EL (cell line): ENCODE measurements around the gene CFAP61.
"Not testable (repeated sequence)": the region's sequence is repeated elsewhere in the genome, so short reads cannot be mapped to it uniquely, and the experiment has no call there.

ENCODE experiments used
- DNase-seq: peaks from one replicate; pipeline ENCODE4 v3.0.0-alpha.2; 2016

Gene CFAP61

DNA sequence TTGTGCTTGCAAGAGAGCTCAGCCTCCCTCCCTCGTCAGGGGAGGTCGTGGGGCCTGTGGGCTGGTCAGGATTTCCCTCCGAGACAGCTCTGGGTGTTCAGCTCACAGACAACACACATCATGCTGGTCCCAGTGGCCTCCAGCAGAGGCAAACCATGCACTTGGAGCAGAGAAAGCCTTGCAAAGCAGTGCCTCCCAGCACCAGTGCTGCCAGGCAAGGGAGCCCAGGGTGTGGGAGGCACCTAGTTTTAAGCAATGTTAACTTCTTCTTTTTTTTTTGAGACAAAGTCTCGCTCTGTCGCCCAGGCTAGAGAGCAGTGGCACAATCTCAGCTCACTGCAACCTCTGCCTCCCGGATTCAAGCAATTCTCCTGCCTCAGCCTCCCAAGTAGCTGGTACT lies 281.5 kb downstream of the CFAP61 start:
- DNase-seq, result no peak

DNA sequence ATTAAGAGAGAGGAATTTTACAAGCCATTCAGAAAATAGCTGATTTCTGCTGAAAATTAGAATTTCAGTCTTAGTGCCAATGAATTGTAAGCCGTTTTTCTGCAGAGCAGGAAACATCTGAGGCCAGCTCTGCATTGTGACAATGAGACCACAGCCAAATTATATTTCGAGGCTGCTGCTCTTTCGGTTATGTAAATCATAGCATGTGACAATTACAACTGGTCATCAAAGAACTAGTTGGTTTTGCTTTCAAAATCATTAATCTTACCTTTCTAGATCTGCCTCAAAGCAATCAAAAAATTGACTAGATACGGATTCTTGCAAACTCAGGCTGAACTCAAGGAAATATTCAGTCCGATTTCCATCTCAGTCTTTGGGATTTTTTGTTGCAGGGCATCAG lies 282.2 kb downstream of the CFAP61 start:
- DNase-seq, result no peak

DNA sequence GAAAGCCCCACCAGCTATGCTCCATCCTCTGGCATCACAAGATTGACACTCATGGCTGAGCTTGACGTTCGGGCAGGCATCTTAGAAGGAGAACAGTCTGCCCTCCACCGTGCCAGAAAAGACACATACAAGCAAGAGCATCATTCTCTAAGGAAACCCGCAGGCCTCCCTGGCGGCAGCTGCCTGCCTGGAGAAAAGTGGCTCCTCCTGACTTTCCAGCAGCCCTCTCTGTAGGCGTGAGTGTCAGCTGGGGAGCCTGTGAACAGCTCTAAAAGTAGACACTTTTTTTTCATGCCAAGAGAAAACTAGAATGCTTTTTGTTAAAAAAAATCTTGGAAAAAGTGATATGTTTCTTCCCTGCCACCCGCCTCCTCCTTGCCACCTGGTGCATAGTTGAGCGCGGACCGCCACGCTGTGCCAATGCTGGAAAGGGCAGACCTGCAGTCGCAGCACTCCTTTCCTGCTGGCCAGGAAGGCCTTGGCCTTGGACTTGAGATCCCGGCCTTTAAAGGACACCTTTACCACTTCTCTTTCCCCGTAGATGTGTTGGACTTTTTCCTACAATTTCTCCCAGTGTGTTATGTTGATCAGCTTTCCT lies 285.9 kb downstream of the CFAP61 start:
- no peak for DNase-seq

DNA sequence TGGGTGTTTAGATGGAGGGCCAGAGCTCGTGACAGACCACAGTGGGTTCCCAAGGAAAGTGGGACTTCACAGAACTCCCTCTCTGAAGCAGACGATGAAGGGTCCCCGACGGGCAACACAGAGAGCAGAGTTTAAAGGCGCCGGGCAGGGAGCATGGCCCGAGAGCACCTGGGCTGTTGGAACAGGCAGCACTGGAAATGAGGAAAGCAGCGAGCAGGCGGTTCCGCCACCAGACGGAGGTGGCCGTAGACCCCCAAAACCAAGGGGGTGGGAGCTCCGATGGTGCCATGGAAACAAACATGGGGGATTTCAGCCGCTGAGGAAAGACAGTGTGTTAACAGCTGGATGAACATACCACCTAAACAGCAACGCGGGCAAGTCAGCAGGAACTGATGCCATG lies 288.1 kb downstream of the CFAP61 start:
- no peak for DNase-seq

DNA sequence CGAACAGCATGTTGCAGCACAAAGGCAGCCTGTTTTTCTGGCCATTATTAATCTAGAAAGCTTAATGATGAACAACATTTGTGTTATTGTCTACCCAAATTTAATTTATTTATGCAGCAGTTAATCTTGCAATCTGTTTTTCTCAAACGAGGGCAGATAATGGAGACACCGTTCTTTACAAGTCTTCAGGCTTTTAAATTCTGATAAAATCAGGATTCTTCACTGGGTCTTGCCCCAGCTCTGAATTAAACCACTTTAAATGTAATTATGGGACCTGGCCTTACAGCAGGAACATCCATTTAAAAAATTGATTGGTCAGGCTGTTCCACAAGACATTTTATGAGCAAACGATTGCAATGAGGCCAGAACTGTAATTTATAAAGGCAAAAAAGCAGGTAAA lies 289.0 kb downstream of the CFAP61 start:
- no peak for DNase-seq

DNA sequence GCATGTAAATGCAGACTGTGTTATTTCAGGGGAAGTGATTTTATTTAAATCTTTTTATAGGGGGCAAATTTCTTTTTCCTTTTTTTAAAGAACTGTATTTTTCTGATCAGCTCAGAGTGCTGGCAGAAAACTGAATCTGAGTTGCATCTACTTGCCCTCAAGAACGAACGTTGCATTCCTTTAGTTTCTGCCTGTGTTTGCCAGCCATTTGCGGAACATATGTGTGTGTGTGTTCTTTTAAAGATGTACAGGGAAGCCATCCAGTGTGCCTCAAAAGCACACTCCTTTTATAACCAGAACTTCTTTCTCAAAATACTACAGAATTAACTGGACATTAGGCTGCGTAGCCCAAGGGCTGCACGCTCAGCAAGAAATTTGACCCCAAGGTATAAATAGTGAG lies 289.7 kb downstream of the CFAP61 start:
- no peak for DNase-seq

DNA sequence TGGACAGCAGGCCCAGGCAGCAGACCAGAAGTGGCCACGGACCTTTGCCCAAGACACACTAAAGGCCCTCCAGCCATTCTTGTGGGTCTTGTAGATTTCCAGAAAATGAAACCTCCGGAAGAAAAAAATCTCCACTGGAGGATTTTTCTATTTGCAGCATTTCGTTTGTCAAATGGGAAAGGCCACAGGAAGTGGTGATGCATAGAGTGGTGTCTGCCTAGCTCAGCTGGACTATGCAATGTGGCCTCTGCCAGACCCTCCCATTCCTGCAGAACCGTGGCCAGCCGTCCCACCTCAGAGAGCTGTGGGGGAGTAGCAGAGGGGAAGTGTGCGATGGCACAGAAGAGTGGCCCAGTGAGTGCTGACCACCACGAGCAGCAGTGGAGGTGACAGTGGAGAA lies 291.6 kb downstream of the CFAP61 start:
- DNase-seq, result no peak

DNA sequence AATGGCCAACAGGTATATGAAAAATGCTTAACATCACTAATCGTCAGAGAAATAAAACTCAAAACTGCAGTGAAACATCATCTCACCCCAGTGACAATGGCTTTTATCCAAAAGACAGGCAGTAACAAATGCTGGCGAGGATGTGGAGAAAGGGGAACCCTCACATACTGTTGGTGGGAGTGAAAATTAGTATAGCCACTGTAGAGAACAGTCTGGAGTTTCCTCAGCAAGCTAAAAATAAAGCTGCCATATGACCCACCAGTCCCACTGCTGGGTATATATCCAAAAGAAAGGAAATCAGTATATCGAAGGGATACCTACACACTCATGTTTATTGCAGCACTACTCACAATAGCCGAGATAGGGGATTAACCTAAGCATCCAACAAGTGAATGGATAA lies 292.1 kb downstream of the CFAP61 start:
- DNase-seq, result no peak

DNA sequence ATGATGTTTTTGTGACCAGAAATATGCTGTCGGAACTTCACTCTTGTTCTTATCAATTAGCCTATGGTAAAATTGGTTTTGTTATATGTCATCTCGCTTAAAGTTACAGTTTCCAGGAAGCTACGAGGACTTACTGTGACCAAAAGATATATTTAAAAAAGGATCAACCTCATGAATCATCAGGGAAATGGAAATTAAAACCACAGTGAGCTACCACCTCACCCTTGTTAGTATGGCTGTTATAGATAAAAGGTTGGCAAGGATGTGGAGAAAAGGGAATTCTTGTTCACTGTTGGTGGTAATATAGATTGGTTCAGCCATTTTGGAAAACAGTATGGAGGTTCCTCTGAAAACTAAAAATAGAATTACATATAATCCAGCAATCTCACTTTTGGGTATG lies 301.2 kb downstream of the CFAP61 start:
- DNase-seq, result no peak

DNA sequence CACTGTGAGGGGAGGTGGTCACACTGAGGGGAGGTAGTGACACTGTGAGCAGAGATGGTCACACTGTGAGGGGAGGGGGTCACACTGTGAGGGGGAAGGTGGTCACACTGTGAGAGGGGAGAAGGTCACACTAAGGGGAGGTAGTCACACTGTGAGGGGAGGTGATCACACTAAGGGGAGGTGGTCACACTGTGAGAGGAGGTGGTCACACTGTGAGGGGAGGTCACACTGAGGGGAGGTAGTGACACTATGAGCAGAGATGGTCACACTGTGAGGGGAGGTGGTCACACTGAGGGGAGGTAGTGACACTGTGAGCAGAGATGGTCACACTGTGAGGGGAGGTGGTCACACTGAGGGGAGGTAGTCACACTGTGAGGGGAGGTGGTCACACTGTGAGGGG lies 303.2 kb downstream of the CFAP61 start:
- DNase-seq, result not testable (repeated sequence)

DNA sequence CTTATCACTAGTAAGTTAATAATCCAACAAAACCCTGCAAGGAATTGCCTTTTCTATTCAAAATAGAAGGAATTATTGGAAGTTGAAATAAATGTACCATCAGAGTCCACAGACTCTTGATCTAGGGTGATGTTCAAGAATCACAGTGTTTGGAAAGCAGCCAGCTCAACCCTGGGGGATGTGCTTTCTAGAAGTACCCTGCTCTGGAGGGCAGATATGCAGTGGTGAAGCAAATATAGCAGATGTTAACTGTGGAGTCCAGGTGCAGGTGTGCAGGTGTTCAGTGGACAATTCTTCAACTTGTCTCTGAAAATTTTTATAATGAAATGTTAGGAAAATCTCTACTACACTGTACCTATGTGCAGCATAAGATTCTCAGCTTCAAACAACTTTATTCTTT lies 306.5 kb downstream of the CFAP61 start:
- DNase-seq, result no peak

DNA sequence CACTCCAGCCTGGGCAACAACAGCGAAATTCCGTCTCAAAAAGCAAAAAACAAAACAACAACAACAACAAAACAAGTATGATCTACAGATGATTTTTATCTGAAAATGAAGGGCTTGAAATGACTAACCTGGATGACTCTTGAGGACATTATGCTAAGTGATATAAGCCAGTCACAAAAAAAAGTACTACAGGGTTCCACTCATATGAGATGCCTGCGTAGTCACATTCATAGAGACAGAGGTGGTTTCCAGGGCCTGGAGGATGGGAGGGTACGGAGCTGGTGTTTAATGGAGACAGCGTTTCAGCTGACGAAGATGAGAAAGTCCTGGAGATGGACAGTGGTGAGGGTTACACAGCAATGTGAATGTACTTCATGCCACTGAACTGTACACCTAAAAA lies 307.3 kb downstream of the CFAP61 start:
- DNase-seq, result no peak

DNA sequence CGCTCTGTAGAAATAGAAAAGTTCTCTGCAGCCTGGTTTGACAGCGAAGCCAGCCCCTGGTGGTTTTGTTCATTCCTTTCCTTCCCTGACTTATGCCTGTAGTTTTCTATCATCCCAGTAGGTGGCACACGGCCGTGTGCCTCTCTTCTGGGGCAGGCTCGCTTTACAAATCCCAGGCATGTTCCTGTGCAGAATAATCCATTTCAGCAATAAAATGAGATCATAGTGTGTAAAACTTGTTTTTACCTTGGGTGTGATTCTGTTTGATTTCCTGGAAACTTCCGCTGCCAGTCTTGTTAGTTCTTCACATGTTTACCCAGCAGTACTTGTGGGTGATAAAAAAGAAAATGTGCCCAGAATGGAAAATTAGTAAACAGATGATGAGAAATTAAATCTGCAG lies 308.1 kb downstream of the CFAP61 start:
- DNase-seq, result peak; percentile 61

DNA sequence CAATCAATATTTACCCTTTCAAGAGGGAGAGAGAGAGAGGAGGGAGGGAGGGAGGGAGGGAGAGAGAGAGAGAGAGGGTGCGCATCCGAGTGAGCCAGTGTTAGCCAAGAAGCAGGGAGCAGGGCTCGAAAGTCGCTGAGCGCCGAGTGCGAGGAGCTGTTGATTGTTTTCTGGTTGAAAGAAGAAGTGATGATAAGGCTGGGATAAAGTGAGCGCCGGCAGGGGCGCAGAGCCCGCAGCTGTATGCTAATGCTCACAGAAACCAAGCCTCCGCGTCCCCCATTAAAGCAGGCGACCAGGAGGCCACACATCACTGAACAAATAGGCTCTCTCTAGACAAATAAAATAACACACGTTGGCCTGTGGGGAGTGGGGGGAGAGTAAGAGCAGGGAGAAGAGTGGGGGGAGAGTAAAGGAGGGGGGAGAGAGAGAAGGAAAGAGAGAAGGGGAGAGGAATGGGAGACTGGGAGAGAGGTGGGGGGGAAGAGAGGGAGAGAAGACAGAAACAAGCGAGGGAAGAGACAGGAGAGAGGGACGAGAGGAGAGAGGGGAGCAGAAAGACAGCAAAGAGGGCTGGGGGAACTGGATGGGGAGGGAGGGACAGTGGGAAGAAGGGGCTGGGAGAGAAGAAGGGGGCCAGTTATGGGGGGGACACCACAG lies 310.6 kb downstream of the CFAP61 start:
- no peak for DNase-seq

DNA sequence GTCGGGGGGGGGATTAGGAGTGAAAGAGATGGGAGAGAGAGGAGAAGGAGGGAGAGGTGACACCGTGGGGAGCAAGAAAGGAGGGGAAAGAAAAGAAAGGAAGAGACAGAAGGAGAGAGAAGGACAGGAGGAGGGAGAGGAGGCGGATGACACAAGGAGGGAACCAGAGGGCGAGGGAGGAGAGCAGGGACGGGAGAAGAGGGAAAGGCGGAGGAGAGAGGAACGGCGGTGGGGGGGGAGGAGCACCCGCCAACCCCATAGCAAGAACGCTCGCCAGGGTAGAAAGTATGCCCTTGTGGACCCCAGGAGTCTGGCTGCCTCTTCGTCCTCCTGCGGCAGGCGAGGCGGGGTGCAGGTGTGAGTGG lies 311.1 kb downstream of the CFAP61 start:
- no peak for DNase-seq

DNA sequence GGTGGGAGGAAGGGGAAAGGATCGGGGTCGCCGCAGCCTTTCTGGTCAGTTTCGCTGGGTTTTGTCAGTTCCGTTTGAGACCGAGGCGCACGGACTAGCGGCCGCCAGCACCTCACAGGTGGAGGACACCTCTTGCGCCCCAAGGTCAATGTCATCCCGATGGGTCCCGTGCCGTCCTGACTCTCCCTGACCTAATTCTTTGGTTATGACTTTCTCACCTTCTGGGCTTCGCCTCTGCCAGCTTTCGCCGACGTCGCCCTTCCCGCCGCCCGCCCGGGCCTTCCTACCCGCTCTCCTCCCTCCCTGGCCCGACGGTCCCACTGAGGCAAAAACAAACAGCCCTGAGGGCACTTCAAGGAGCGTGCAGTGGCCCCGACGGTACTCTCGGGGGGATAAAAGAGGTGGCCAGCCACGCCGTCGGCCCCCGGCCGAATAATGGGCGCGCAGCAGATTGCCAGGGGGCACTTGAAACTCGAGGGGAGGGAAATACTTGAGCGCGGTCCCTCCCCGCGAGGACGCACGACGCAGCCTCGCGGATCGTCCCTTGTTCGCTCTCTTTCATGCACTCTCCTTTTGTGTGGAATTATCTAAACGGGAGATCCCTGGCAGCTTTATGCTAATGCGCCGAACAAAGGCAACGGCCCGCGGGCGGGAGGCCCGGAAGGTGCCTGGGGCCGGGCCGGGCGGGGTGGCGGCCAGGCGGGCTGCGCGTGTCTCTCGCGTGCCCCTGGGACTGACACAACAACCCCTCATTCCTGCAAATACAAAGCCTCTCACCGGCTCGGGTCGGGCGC lies 311.7 kb downstream of the CFAP61 start:
- no peak for DNase-seq

DNA sequence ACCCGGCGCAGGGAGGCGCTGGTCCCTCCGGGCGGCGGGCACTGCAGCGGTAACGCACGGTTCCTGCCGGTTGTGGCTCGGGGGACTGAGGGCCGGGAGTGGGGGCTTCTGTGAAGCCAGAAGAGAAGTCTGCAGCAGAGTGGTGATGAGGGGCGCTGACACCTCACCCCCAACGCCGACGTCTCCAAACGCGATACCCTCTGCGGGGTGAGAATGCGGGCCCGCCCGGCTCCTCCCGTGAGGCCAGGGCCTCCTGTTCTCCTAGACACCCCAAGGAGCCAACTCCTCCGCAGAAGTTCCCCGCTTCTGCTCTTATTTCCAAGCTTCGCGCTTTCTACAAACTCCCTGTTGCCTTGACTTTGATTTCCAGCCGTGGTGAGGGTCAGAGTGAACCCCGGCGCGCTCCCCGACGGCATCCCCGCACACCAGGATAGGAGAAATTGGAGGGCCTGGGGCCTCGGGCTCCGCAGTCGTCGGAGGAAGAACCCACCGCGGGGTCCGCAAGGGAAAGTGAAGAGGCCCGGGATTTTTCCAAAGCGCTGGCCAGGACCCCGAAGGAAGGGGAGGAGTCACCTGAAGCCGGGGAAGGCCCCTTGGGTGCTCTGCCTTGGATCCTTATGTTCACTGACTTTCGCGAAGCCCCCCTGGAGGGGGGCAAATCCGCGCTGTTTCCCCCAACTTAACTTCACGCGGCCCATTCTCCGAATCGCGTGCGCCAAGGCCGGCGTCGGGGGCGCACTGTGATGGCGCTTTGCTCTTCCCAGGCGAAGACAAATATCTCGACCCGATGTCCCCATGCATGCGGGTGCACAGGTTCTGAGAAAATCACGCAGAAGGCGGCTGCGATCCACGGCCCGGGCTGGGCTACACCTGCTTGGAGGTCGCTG lies 312.5 kb downstream of the CFAP61 start:
- DNase-seq, result no peak

DNA sequence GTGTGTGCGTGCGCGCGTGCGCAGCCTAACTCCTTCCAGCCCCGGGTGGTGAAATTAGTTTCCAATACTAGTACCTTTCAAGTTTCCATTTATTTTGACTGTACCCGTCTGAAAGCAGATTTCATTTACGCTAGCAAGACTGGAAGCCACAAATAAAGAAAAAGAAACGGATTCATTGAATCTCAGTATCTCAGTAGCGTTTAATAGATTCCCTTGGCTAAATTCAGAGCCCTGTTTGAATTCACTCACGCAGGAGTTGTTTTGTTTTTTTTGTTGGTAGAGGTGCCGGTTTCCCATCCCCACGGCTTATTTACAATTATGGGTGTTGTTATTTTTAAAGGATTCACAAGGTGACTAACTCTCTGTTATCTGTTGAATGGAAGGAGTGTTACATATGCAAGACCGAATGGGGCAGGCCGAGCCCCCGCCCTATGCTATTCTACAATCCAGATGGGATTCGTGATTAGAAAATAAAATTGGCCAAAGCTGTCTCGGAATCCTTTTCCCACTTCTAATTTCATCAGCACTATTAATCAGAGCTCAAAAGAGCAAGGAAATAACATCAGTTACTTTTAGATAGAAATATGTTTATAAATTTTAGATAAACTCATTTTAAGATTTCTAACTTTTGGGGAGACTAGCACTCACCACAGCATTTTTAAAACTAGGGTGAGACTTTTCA lies 313.3 kb downstream of the CFAP61 start:
- DNase-seq, result no peak

DNA sequence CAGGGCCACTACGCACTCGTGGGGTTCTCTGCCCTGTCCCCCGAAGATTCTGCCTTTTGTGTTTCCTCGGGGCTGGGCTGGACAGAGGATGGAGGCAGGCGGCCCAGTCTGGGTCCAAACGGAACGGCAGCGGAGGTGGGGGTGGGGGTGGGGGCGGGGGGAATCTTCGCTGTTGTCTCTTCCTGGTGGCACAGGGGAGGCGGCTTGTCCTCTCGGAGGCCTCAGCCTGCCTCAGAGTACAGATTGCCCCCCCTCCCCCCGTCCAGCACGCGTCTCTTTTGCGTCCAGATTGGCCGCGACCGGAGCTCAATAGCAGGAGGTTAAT lies 314.2 kb downstream of the CFAP61 start:
- no peak for DNase-seq

DNA sequence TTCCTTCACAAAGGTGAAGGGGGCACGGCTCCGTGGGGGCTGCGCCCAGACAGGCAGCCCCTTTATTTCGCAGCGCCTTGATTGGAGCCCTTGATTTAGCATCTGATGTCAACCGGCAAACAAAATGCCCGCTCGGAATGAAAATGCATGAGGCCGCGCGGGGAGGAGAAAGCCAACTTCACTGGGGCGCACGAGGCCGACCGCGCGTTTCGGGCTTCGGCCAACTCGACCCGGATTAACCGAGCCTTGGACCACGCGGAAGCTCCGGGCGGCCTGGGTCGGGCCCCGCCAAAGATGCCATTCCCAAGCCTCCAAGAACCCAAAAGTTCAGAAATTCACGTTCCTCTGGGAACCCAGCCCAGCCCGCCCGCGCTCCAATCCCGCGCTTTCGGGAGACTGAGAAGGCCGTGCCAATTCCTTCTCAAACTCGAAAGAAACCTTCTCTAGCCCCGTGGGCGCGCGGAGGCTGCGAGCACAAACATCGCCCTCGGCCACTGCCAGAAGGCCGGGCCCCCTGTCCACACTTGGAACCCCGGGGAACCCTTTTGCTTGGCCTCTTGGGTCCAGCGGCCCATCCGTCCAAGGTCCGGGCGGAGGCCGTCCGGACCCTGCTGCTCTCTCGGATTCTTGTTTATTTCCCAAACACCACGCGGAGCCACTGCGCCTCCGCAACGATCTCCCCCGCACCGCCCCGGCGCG lies 314.7 kb downstream of the CFAP61 start:
- no peak for DNase-seq

DNA sequence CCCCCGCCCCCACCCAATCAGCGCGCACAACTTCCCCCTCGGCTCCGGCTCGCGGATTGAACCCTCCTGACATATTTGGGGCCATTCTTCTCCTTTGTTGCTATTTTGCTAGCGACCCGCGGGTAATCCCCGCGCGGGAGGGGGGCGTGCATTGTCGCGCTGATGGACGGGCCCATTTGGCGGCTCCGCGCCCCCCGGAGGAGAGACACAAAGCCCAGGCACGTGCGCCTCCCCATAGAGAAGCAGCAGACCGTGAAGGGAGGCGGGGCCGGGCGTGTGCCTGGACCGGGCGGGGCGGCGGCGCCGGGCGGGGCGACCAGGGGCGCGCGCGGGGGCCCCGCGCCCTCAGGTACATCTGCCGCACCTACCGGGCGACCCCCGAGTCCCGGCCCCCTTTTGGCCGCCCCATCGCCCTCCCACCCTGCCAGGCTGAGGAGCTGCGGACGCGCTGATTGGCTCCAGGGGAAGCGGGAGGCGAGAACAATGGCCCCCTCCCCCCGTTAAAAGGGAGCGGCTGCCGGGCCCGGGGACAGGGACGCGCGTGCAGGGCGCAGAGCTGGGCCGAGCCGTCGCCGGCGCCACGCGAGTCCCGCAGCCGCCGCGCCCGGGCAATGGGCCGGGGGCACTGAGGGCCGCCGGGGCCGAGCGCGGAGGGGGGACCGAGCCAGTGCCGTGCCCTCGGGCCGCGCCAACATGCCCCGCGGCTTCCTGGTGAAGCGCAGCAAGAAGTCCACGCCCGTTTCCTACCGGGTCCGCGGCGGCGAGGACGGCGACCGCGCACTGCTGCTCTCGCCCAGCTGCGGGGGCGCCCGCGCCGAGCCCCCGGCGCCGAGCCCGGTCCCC lies 315.5 kb downstream of the CFAP61 start, which contains the start of gene INSM1:
TSS of gene INSM1 (plus strand) at position 530 of the 843 bp plus-strand sequence. CDS start at position 694, 164 bp downstream.
- DNase-seq, result no peak
